Measurements from ENCODE around the gene GAB2. TPM values are rescaled to one million over a fixed set of nuclear protein-coding genes. Genes with fewer than 3 reads are reported as not detected.

Gene GAB2
- total RNA-seq, 1 experiment from 2014 or later = 10.6 TPM

DNA sequence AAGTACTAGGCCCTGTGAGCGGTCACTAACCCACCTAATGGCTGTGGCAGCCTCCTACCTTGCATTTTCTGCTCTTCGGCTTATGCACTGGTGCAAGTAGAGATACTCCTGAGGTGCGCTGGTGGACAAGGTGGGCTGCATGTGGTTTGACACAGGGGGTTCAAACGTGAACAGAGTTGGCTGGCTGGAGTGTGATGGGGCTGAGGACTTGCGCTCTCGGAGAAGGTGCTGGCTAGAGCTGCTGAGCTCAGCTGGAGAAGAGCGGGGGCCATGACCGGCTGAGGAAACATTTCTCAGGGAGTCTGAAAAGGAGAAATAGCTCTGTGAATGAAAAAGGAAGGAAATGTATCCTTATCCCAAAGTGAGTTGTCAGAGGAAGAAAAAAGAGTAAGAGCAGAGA, 167.5 kb downstream of the GAB2 start:
- Mint-ChIP-seq H3K27ac (ENCODE audit: unreplicated experiment) (no peak overlapping the region), H3K4me3 (ENCODE audit: low read depth, unreplicated experiment) (no peak overlapping the region), H3K4me1 (ENCODE audit: low read depth, unreplicated experiment) (no peaks in the 10 kb centered on the region), H3K27me3 (ENCODE audit: unreplicated experiment) (no peaks in the 10 kb centered on the region), H3K9me3 (ENCODE audit: low read depth, unreplicated experiment) (no peaks in the 10 kb centered on the region), H3K36me3 (ENCODE audit: insufficient read depth, unreplicated experiment) (no peaks in the 10 kb centered on the region)
- CTCF ChIA-PET = no interaction called here
- intact Hi-C loops (cut with micrococcal nuclease; ENCODE audit: unreplicated experiment) = no loop called here
- TF ChIP-seq, protein P1, sequence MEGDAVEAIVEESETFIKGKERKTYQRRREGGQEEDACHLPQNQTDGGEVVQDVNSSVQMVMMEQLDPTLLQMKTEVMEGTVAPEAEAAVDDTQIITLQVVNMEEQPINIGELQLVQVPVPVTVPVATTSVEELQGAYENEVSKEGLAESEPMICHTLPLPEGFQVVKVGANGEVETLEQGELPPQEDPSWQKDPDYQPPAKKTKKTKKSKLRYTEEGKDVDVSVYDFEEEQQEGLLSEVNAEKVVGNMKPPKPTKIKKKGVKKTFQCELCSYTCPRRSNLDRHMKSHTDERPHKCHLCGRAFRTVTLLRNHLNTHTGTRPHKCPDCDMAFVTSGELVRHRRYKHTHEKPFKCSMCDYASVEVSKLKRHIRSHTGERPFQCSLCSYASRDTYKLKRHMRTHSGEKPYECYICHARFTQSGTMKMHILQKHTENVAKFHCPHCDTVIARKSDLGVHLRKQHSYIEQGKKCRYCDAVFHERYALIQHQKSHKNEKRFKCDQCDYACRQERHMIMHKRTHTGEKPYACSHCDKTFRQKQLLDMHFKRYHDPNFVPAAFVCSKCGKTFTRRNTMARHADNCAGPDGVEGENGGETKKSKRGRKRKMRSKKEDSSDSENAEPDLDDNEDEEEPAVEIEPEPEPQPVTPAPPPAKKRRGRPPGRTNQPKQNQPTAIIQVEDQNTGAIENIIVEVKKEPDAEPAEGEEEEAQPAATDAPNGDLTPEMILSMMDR (IDR thresholded peaks at IDR 0.05; ENCODE audit: unreplicated experiment) = no peak
- DNase-seq = no peak
- no TSS peak for BruUV-seq (replicated peaks)

DNA sequence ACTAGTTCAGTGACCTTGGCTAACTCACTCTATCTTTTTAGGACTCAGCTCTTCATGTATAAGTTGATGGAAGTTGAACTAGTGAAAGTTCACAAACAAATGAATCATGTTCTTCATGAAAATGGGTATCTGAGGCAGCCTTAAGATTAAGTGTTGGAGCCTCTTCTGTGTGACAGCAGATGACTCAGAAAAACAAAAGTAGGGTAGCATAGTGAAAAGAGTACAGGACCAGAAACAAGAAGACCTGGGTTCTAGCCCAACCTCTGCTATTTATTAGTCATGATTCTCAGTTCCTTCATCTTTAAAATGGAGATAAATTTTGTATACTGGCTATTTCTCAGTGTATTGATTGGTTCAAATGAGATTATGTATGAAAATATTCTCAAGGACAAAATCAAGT, 168.7 kb downstream of the GAB2 start:
- no peaks in the 10 kb centered on the region for H3K9me3 Mint-ChIP-seq (ENCODE audit: low read depth, unreplicated experiment)
- intact Hi-C loops (cut with micrococcal nuclease; ENCODE audit: unreplicated experiment) = no loop called here
- DNase-seq = no peak
- no peaks in the 10 kb centered on the region for H3K27me3 Mint-ChIP-seq (ENCODE audit: unreplicated experiment)
- H3K27ac Mint-ChIP-seq (ENCODE audit: unreplicated experiment) = no peak overlapping the region
- TF ChIP-seq, protein P1 (IDR thresholded peaks at IDR 0.05; ENCODE audit: unreplicated experiment) = no peak
- no peaks in the 10 kb centered on the region for H3K4me1 Mint-ChIP-seq (ENCODE audit: low read depth, unreplicated experiment)
- CTCF ChIA-PET = no interaction called here
- no TSS peak for BruUV-seq (replicated peaks)
- H3K36me3 Mint-ChIP-seq (ENCODE audit: insufficient read depth, unreplicated experiment) = no peaks in the 10 kb centered on the region
- H3K4me3 Mint-ChIP-seq (ENCODE audit: low read depth, unreplicated experiment) = no peak overlapping the region

- Mint-ChIP-seq H3K36me3 (ENCODE audit: insufficient read depth, unreplicated experiment) (no peaks in the 10 kb centered on the region), H3K9me3 (ENCODE audit: low read depth, unreplicated experiment) (no peaks in the 10 kb centered on the region), H3K27me3 (ENCODE audit: unreplicated experiment) (no peaks in the 10 kb centered on the region), H3K4me1 (ENCODE audit: low read depth, unreplicated experiment) (no peaks in the 10 kb centered on the region), H3K4me3 (ENCODE audit: low read depth, unreplicated experiment) (no peak overlapping the region), H3K27ac (ENCODE audit: unreplicated experiment) (no peak overlapping the region)
- CTCF ChIA-PET = no interaction called here
- BruUV-seq (replicated peaks) = no TSS peak
- no peak for DNase-seq
- TF ChIP-seq, protein P1 (IDR thresholded peaks at IDR 0.05; ENCODE audit: unreplicated experiment) = no peak
- intact Hi-C loops (cut with micrococcal nuclease; ENCODE audit: unreplicated experiment) = no loop called here
Observed at GRCh38 chr11:78248191-78248590, 169.4 kb downstream of the GAB2 start.

DNA sequence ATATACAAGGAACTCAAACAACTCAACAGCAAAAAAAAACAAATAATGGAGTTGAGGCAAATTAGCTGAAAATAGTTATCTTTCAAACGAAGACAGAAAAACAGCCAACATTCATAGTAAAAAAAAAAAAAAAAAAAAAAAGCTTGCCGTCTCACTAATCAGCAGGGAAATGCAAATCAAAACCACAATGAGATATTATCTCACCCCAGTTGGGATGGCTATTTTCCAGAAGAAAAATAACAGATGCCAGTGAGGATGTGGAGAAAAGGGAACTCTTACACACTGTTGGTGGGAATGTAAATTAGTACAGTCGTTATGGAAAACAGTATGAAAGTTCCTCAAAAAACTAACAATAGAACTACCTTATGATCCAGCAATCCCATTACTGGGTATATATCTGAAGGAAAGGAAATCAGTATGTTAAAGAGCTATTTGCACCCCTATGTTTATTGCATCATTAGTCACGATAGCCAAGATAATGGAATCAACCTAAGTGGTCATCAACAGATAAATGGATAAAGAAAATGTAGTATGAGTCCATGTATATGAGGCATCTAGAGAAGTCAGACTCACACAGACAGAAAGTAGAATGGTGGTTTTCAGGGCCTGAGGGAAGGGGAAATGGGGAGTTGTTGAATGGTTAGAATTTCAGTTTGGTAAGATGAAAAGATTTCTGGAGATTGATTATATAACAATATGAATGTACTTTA, 172.9 kb downstream of the GAB2 start:
- H3K9me3 Mint-ChIP-seq (ENCODE audit: low read depth, unreplicated experiment) = no peaks in the 10 kb centered on the region
- CTCF ChIA-PET = interaction anchor here (0.7 kb wide), 1 partner anchor 22 kb away, joined by 4 read pairs; no protein-coding TSS in a partner anchor
- no TSS peak for BruUV-seq (replicated peaks)
- H3K4me3 Mint-ChIP-seq (ENCODE audit: low read depth, unreplicated experiment) = no peak overlapping the region
- H3K27ac Mint-ChIP-seq (ENCODE audit: unreplicated experiment) = no peak overlapping the region
- intact Hi-C loops (cut with micrococcal nuclease; ENCODE audit: unreplicated experiment) = no loop called here
- H3K36me3 Mint-ChIP-seq (ENCODE audit: insufficient read depth, unreplicated experiment) = no peaks in the 10 kb centered on the region
- H3K4me1 Mint-ChIP-seq (ENCODE audit: low read depth, unreplicated experiment) = no peaks in the 10 kb centered on the region
- TF ChIP-seq, protein P1 (IDR thresholded peaks at IDR 0.05; ENCODE audit: unreplicated experiment) = no peak
- no peak for DNase-seq
- H3K27me3 Mint-ChIP-seq (ENCODE audit: unreplicated experiment) = no peaks in the 10 kb centered on the region

Data from Calu3 (cell line).